GM23248 (cell line): ENCODE data around the gene RELL1.

Experiments
- EZH2 ChIP-seq: fragments of 200-600 bp; sonication (generic); IDR thresholded peaks from 2 replicates; pipeline ENCODE4 v1.6.1; 2018; ENCODE audit warnings: antibody characterized with exemption, mild to moderate bottlenecking; ENCODE audit not compliant: insufficient read depth, poor library complexity, severe bottlenecking
- EZH2phosphoT487 ChIP-seq: fragments of 200-600 bp; sonication (generic); IDR thresholded peaks from 2 replicates; pipeline ENCODE4 v1.6.1; 2018; ENCODE audit warnings: antibody characterized with exemption, moderate library complexity, mild to moderate bottlenecking, low read depth; ENCODE audit not compliant: insufficient read depth

DNA sequence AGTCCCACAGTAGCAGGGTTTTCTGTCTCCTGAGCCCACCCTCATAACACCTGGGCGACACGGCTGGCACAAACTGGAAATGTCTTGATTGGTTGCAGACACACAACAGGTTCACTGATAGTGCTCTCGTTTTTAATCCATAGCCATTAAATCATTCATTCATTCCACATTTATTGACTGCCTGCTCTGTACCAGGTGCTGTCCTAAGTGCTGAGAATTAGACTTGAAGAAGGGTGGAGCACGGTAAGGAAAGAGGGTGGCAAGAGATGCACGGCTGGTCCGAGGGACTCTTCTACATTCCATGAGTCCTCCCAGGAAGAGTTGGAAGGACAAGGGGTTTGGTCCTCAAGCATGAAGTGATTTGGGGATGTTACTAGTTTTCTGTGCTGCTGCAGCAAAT, 100.0 kb downstream of the RELL1 start:
- TF ChIP-seq EZH2 (no peak), EZH2phosphoT487 (no peak)
